Vagina (tissue), 2 donors: ENCODE results near the gene FBXO28. TPM values are rescaled to one million over a fixed set of nuclear protein-coding genes. Genes with fewer than 3 reads are reported as not detected.
A peak's percentile ranks its signal among the peaks of the same experiment; 100 is the strongest.

ENCODE experiments used
- DNase-seq, 2 donors: peaks; one replicate each; pipeline ENCODE4 v3.0.0-alpha.2; 2017; ENCODE audit errors: extremely low spot score in 2 of 2
- H3K27ac ChIP-seq: fragments of 200-600 bp; sonication (generic); one replicate; pipeline ENCODE4 v1.5.1; 2019
- H3K27me3 ChIP-seq: fragments of 200-600 bp; sonication (generic); one replicate; pipeline ENCODE4 v1.5.1; 2019
- H3K36me3 ChIP-seq, 2 donors: fragments of 200-600 bp; sonication (generic); one replicate each; pipeline ENCODE4 v1.5.1; 2017 to 2019
- H3K4me1 ChIP-seq: fragments of 200-600 bp; sonication (generic); one replicate; pipeline ENCODE4 v1.5.1; 2019
- H3K4me3 ChIP-seq, 2 donors: fragments of 200-600 bp; sonication (generic); 1 replicate in 1 of 2; 2 replicates in 1 of 2; pipeline ENCODE4 v1.5.1; 2016 to 2019
- H3K9me3 ChIP-seq: fragments of 200-600 bp; sonication (generic); one replicate; pipeline ENCODE4 v1.5.1; 2019
- CTCF ChIP-seq, 3 experiments: fragments of 450-650 bp in 2 of 3; fragments of 200-600 bp in 1 of 3; sonication (generic) in 1 of 3; IDR thresholded peaks; one replicate each; pipeline ENCODE4 v1.5.1; 2017 to 2019; ENCODE audit warnings: antibody characterized with exemption in 3 of 3, mild to moderate bottlenecking in 2 of 3, moderate library complexity in 2 of 3
- POLR2A ChIP-seq, 2 donors: fragments of 450-650 bp; IDR thresholded peaks; one replicate each; pipeline ENCODE4 v1.6.1; 2017; ENCODE audit warnings: antibody characterized with exemption in 2 of 2, mild to moderate bottlenecking in 2 of 2, moderate library complexity in 2 of 2
- POLR2AphosphoS5 ChIP-seq, 2 donors: sonication (generic); formaldehyde crosslinking; IDR thresholded peaks; one replicate each; pipeline ENCODE4 v1.9.0; 2017; ENCODE audit warnings: antibody characterized with exemption in 2 of 2, mild to moderate bottlenecking in 2 of 2, low read depth in 1 of 2; ENCODE audit not compliant: insufficient read depth in 1 of 2
- intact Hi-C: fragments of 100-400 bp; cut with DNase I; formaldehyde crosslinking; loops from one replicate; pipeline ENCODE4 v1.15.1; 2023
- total RNA-seq: library from RNA; depleted of rRNA; stranded (reverse); fragments of >200 nt; gene quantifications from one replicate; pipeline ENCODE4 v1.2.3, GENCODE V29; 2016

FBXO28 gene
- total RNA-seq, 1 donor from 2014 or later, result 20.1 TPM

- intact Hi-C loops, result no loop called here
- DNase-seq, result no peak
- H3K36me3 ChIP-seq, result no peaks in the 10 kb centered on the region
- TF ChIP-seq CTCF (IDR thresholded peaks at IDR 0.05) (no peak), POLR2A (IDR thresholded peaks at IDR 0.05) (no peak), POLR2AphosphoS5 (IDR thresholded peaks at IDR 0.05; ENCODE audit: insufficient read depth in 1 of 2, low read depth in 1 of 2) (no peak)
- H3K9me3 ChIP-seq, result no peaks in the 10 kb centered on the region
- H3K27ac ChIP-seq, result no peak overlapping the region
- no peaks in the 10 kb centered on the region for H3K27me3 ChIP-seq
- peaks cover 12% of the 10 kb centered on the region for H3K4me1 ChIP-seq
- H3K4me3 ChIP-seq, result peak overlapping the region in 1 of 2 donors; percentile 8
Measured at GRCh38 chr1:224175617-224176016, 61.7 kb downstream of the FBXO28 start.

GRCh38 chr1:224177356-224177999 is 63.6 kb downstream of the FBXO28 start:
- intact Hi-C loops, result no loop called here
- H3K27me3 ChIP-seq, result no peaks in the 10 kb centered on the region
- H3K4me1 ChIP-seq, result peaks cover 12% of the 10 kb centered on the region
- H3K27ac ChIP-seq, result no peak overlapping the region
- no peak for DNase-seq
- no peak for TF ChIP-seq POLR2AphosphoS5 (IDR thresholded peaks at IDR 0.05; ENCODE audit: insufficient read depth in 1 of 2, low read depth in 1 of 2)
- TF ChIP-seq POLR2A (IDR thresholded peaks at IDR 0.05), result no peak
- no peak for TF ChIP-seq CTCF (IDR thresholded peaks at IDR 0.05)
- no peaks in the 10 kb centered on the region for H3K36me3 ChIP-seq
- H3K4me3 ChIP-seq, result no peak overlapping the region
- H3K9me3 ChIP-seq, result no peaks in the 10 kb centered on the region

- H3K27me3 ChIP-seq, result no peaks in the 10 kb centered on the region
- H3K9me3 ChIP-seq, result no peaks in the 10 kb centered on the region
- H3K27ac ChIP-seq, result no peak overlapping the region
- DNase-seq, result no peak
- peaks cover 12% of the 10 kb centered on the region for H3K4me1 ChIP-seq
- TF ChIP-seq CTCF (IDR thresholded peaks at IDR 0.05), result no peak
- TF ChIP-seq POLR2AphosphoS5 (IDR thresholded peaks at IDR 0.05; ENCODE audit: insufficient read depth in 1 of 2, low read depth in 1 of 2), result peak in 1 of 2 donors; percentile 58
- TF ChIP-seq POLR2A (IDR thresholded peaks at IDR 0.05), result no peak
- no peak overlapping the region for H3K4me3 ChIP-seq
- intact Hi-C loops, result no loop called here
- H3K36me3 ChIP-seq, result no peaks in the 10 kb centered on the region
Measured at GRCh38 chr1:224178894-224179293, 65.0 kb downstream of the FBXO28 start.

GRCh38 chr1:224180783-224181452 is 67.0 kb downstream of the FBXO28 start:
- H3K36me3 ChIP-seq, result no peaks in the 10 kb centered on the region
- intact Hi-C loops, result no loop called here

More at GRCh38 chr1:224180783-224181452, 67.0 kb downstream of the FBXO28 start:
- no peaks in the 10 kb centered on the region for H3K27me3 ChIP-seq
- DNase-seq, result no peak
- H3K4me3 ChIP-seq, result no peak overlapping the region
- peaks cover 24% of the 10 kb centered on the region for H3K4me1 ChIP-seq
- H3K9me3 ChIP-seq, result no peaks in the 10 kb centered on the region
- no peak for TF ChIP-seq CTCF (IDR thresholded peaks at IDR 0.05)
- no peak for TF ChIP-seq POLR2A (IDR thresholded peaks at IDR 0.05)
- no peak for TF ChIP-seq POLR2AphosphoS5 (IDR thresholded peaks at IDR 0.05; ENCODE audit: insufficient read depth in 1 of 2, low read depth in 1 of 2)
- no peak overlapping the region for H3K27ac ChIP-seq
